DOHH2 (cell line): Measurements from ENCODE around the gene CD244.
A peak's percentile ranks its signal among the peaks of the same experiment; 100 is the strongest.
"Not testable (repeated sequence)": the region's sequence is repeated elsewhere in the genome, so short reads cannot be mapped to it uniquely, and the experiment has no call there.

Source experiments
- H3F3A ChIP-seq: fragments of 200-600 bp; sonication (generic), shearing (Covaris generic); 2 replicates; pipeline ENCODE4 v1.6.0; 2016; ENCODE audit warnings: antibody characterized with exemption, mild to moderate bottlenecking; ENCODE audit not compliant: control insufficient read depth, insufficient read depth
- H3K27ac ChIP-seq: fragments of 200-600 bp; sonication (generic); 2 replicates; pipeline ENCODE4 v1.5.1; 2014; ENCODE audit warnings: low read depth, mild to moderate bottlenecking, low read length, moderate library complexity
- H3K27me3 ChIP-seq: fragments of 200-600 bp; sonication (generic); 2 replicates; pipeline ENCODE4 v1.6.1; 2014; ENCODE audit warnings: mild to moderate bottlenecking, low read length, mixed read lengths; ENCODE audit not compliant: control insufficient read depth
- H3K36me3 ChIP-seq: fragments of 200-600 bp; sonication (generic); 2 replicates; pipeline ENCODE4 v1.6.1; 2014; ENCODE audit warnings: mild to moderate bottlenecking, low read length, moderate library complexity, mixed read lengths; ENCODE audit not compliant: control insufficient read depth
- H3K4me1 ChIP-seq: fragments of 200-600 bp; sonication (generic); 2 replicates; pipeline ENCODE4 v1.6.1; 2014; ENCODE audit warnings: mild to moderate bottlenecking, low read length, mixed read lengths; ENCODE audit not compliant: control insufficient read depth
- H3K4me2 ChIP-seq: fragments of 200-600 bp; sonication (generic); 2 replicates; pipeline ENCODE4 v1.6.0; 2014; ENCODE audit warnings: mild to moderate bottlenecking, low read length, moderate library complexity
- H3K4me3 ChIP-seq: fragments of 200-600 bp; sonication (generic); 2 replicates; pipeline ENCODE4 v1.5.1; 2014; ENCODE audit warnings: mild to moderate bottlenecking, low read length, mixed read lengths
- H3K79me2 ChIP-seq: fragments of 200-600 bp; sonication (generic); 2 replicates; pipeline ENCODE4 v1.6.1; 2014; ENCODE audit warnings: mild to moderate bottlenecking, low read length, mixed read lengths; ENCODE audit not compliant: control insufficient read depth
- H3K9me2 ChIP-seq: fragments of 200-600 bp; sonication (generic); replicated peaks from 2 replicates; pipeline ENCODE4 v1.6.1; 2014; ENCODE audit warnings: mild to moderate bottlenecking, low read length, mixed read lengths; ENCODE audit not compliant: control insufficient read depth
- H3K9me3 ChIP-seq: fragments of 200-600 bp; sonication (generic); 2 replicates; pipeline ENCODE4 v1.6.1; 2014; ENCODE audit warnings: antibody characterized with exemption, low read length, mixed read lengths; ENCODE audit not compliant: control insufficient read depth, insufficient read depth
- H4K20me1 ChIP-seq: fragments of 200-600 bp; sonication (generic); 2 replicates; pipeline ENCODE4 v1.6.0; 2014; ENCODE audit warnings: low read depth, mild to moderate bottlenecking, antibody characterized with exemption, low read length, moderate library complexity; ENCODE audit not compliant: control insufficient read depth, insufficient read depth
- CTCF ChIP-seq: fragments of 200-600 bp; sonication (generic); IDR thresholded peaks from one replicate; pipeline ENCODE4 v1.5.1; 2014; ENCODE audit warnings: antibody characterized with exemption, mild to moderate bottlenecking, low read depth, low read length; ENCODE audit not compliant: poor library complexity, severe bottlenecking
- EZH2phosphoT487 ChIP-seq: fragments of 200-600 bp; sonication (generic); IDR thresholded peaks from 2 replicates; pipeline ENCODE4 v1.6.1; 2017; ENCODE audit warnings: borderline replicate concordance, mild to moderate bottlenecking, antibody characterized with exemption, low read length, moderate library complexity, mixed read lengths

CD244 gene

DNA sequence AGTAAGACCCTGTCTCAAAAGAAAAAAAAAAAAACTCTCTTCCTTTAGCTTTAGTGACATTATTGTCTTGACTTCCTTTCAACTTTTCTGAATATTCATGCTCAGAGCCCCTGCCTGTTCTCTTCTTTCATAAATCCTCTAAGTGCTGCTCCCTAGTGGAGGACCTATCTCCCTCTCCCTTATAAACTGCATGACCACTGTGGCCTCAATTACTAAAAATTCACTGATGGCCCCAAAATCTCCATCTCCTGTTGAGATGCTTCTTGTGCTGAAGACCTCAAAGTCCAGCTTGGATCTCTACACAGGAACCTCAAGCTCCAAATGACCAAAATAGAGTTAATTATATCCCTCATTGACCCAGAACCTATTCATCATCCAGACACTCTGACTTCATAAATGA, 14.5 kb upstream of the CD244 start:
- Histone ChIP-seq H4K20me1 (no peaks in the 10 kb centered on the region), H3K4me1 (no peaks in the 10 kb centered on the region), H3K9me2 (no peaks in the 10 kb centered on the region), H3K79me2 (no peaks in the 10 kb centered on the region), H3K4me3 (no peak overlapping the region), H3K27ac (no peak overlapping the region), H3K36me3 (no peaks in the 10 kb centered on the region), H3F3A (no peaks in the 10 kb centered on the region), H3K4me2 (no peak overlapping the region), H3K9me3 (no peaks in the 10 kb centered on the region), H3K27me3 (no peaks in the 10 kb centered on the region)
- no peak for TF ChIP-seq EZH2phosphoT487
- TF ChIP-seq CTCF, result peak; percentile 56

- Histone ChIP-seq H4K20me1 (no peaks in the 10 kb centered on the region), H3K27ac (no peak overlapping the region), H3K9me2 (no peaks in the 10 kb centered on the region), H3K4me1 (no peaks in the 10 kb centered on the region), H3K9me3 (no peaks in the 10 kb centered on the region), H3K4me3 (no peak overlapping the region), H3K36me3 (no peaks in the 10 kb centered on the region), H3F3A (no peaks in the 10 kb centered on the region), H3K79me2 (no peaks in the 10 kb centered on the region), H3K27me3 (no peaks in the 10 kb centered on the region), H3K4me2 (no peak overlapping the region)
- TF ChIP-seq CTCF (no peak), EZH2phosphoT487 (no peak)
Measured at GRCh38 chr1:160876311-160876710, 13.6 kb upstream of the CD244 start.

GRCh38 chr1:160875591-160875990, 12.9 kb upstream of the CD244 start:
- not testable (repeated sequence) for H3K27me3 ChIP-seq, H3K4me3 ChIP-seq, H3K79me2 ChIP-seq, H3K4me2 ChIP-seq, H3K9me3 ChIP-seq, H3K36me3 ChIP-seq, H3K4me1 ChIP-seq, H3K27ac ChIP-seq, H4K20me1 ChIP-seq, H3K9me2 ChIP-seq, H3F3A ChIP-seq

DNA sequence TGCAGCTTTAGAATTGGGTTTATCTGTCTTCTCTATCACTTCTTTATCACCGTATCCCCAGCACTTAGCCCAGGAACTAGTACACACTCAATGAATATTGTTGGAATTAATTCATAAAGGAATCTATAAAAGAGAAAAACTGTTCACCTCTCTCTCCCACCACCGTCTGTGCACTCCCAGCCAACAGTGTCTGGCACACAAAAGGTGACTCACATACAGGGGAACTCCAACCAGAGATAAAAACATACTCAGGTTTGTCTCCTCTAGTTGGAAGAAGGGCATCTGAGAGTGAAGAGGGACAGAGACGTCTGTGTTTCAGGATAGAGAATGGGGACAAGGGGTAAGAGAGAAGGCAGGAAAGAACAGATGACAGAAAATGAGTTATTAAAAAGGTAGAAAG, 12.2 kb upstream of the CD244 start:
- Histone ChIP-seq H3F3A (no peaks in the 10 kb centered on the region), H3K27me3 (no peaks in the 10 kb centered on the region), H3K36me3 (no peaks in the 10 kb centered on the region), H3K9me3 (no peaks in the 10 kb centered on the region), H3K4me2 (no peak overlapping the region), H3K9me2 (no peaks in the 10 kb centered on the region), H4K20me1 (no peaks in the 10 kb centered on the region), H3K4me1 (no peaks in the 10 kb centered on the region), H3K4me3 (no peak overlapping the region), H3K27ac (no peak overlapping the region), H3K79me2 (no peaks in the 10 kb centered on the region)
- TF ChIP-seq CTCF, result no peak
- TF ChIP-seq EZH2phosphoT487, result no peak
